ENCODE data around the gene BROX. TPM values are rescaled to one million over a fixed set of nuclear protein-coding genes. Genes with fewer than 3 reads are reported as not detected.
"Not testable (repeated sequence)": the region's sequence is repeated elsewhere in the genome, so short reads cannot be mapped to it uniquely, and the experiment has no call there.

BROX gene
- total RNA-seq, 4 donors from 2014 or later: 48.8 to 95.3 (median 80.4) TPM

DNA sequence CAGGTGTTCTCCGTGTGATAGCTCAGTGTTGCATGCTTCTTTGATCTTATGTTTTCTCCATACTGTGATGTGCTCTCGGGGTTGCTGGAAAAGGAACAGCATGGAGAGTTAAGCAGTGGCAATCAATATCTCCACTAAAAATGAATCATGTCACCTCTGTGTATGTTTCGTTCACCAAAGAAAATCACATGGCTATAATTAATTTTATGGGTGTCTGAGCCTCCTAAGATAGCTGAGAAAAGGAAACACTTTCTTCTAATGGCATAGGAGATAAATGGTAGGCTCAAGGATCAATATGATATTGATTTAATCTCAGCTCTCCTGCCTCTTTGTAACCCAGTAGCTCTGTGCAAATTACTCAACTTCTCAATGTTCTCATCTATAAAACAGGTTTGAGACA, 38.9 kb downstream of the BROX start:
- Histone ChIP-seq H3K36me3 (no peaks in the 10 kb centered on the region), H3K4me3 (replicated peaks in 1 of 3) (no peak overlapping the region), H3K27me3 (no peaks in the 10 kb centered on the region), H3K27ac (no peak overlapping the region), H3K9me3 (no peaks in the 10 kb centered on the region), H3K4me1 (no peaks in the 10 kb centered on the region)
- WGBS, 2 donors: 88% methylated on average over 3 of the region's 3 CpGs
- DNase-seq: no peak
- TF ChIP-seq, protein P1, sequence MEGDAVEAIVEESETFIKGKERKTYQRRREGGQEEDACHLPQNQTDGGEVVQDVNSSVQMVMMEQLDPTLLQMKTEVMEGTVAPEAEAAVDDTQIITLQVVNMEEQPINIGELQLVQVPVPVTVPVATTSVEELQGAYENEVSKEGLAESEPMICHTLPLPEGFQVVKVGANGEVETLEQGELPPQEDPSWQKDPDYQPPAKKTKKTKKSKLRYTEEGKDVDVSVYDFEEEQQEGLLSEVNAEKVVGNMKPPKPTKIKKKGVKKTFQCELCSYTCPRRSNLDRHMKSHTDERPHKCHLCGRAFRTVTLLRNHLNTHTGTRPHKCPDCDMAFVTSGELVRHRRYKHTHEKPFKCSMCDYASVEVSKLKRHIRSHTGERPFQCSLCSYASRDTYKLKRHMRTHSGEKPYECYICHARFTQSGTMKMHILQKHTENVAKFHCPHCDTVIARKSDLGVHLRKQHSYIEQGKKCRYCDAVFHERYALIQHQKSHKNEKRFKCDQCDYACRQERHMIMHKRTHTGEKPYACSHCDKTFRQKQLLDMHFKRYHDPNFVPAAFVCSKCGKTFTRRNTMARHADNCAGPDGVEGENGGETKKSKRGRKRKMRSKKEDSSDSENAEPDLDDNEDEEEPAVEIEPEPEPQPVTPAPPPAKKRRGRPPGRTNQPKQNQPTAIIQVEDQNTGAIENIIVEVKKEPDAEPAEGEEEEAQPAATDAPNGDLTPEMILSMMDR (IDR thresholded peaks at IDR 0.05): no peak
- no peak for TF ChIP-seq POLR2A (IDR thresholded peaks at IDR 0.05)
- intact Hi-C loops (cut with DNase I): no loop called here

DNA sequence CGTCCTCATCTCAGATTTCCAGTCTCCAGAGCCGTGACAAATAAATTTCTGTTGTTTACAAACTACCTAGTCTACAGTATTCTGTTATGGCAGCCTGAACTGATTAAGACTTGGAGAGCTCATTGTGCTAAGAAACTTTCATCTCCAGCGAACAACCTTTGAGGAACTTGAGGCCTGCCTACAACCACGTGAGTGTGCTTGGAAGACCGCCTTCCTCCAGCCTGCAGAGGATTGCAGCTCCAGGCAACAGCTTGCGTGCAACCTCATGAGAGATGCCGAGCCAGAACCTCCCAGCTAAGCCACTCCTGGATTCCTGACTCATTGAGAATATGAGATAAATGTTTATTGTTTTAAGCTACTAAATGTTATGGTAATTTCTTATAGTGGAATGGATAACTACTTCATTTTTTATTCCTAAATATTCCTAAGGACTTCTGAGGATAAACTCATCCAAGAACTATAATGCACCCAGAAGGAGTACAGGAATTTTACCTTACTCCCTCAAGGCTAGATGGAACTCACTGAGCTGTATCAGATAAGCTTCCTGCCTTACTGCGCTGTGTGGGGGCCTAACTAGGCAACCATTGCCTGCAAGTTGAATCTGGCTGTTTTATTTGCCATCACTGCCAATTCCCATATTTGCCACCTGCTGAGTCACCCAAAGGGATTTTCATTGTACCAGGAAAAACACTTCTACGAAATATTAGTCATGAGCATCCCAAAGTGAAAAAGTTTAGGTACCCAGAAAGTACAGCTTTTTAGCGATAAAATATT, 42.2 kb downstream of the BROX start:
- H3K4me1 ChIP-seq: no peaks in the 10 kb centered on the region
- H3K27me3 ChIP-seq: no peaks in the 10 kb centered on the region
- DNase-seq: peak; percentile 34 to 38
- intact Hi-C loops (cut with DNase I): no loop called here
- no peak overlapping the region for H3K4me3 ChIP-seq (replicated peaks in 1 of 3)
- TF ChIP-seq, protein P1 (IDR thresholded peaks at IDR 0.05): no peak
- TF ChIP-seq POLR2A (IDR thresholded peaks at IDR 0.05): no peak
- H3K9me3 ChIP-seq: no peaks in the 10 kb centered on the region
- WGBS, 2 donors: 63 to 69% methylated on average over 10 of the region's 10 CpGs
- no peak overlapping the region for H3K27ac ChIP-seq
- no peaks in the 10 kb centered on the region for H3K36me3 ChIP-seq

DNA sequence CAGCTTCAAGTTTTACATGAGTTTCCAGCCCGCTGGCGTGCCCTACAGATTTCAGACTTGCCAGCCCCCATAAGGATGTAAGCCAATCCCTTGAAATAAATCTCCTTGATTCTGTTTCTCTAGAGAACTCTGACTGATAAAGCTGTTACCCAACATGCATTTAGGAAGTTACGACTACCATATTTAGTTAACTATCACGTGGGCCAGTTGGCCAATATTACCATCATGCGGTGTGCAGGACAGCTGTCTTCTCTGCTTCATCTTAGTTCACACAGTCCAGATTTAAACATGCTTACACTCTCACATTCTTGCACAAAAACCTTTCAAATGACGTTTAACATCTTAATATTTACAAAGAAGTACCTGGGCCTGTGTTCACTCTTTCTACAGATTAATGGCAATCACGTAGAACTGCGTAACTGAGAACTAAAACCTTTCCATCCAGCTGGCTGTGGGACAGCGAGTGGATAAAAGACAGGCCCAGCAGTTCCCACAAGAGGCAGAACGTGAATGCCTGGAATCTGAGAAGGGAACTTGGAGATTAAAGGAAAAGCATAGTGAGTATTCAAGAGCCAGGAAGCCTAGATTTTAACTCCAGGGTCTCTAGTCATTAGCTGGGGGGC, 45.4 kb downstream of the BROX start:
- DNase-seq: no peak
- intact Hi-C loops (cut with DNase I): no loop called here
- 76 to 81% methylated on average over 10 of the region's 10 CpGs for WGBS, 2 donors

DNA sequence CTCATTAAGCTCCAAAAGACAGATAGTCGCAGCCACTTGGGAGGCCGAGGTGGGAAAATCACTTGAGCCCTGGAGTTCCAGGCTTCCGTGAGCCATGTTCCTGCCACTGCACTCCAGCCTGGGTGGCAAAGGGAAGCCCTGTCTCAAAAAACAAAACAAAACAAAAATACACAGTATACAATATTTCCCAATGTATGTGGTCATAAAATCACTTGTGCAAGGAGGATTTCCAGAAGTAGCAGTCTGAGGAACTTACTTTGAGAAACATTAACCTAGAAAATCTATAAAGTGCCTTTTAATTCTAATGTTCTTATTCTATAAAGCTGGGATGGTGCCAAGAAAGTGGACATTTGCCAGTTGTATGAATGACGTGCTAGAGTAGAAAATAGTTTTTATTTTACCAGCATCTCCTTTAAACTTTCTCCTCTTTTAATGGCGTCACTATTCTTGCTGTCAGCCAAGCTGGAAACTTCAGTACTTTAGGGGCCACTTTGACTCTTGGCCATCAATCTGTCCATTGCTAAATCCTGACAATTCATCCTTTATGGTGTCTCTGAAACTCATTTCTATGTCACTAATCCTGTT, 47.2 kb downstream of the BROX start:
- Histone ChIP-seq H3K27me3 (no peaks in the 10 kb centered on the region), H3K4me3 (replicated peaks in 1 of 3) (no peak overlapping the region), H3K4me1 (no peaks in the 10 kb centered on the region), H3K9me3 (no peaks in the 10 kb centered on the region), H3K27ac (no peak overlapping the region), H3K36me3 (no peaks in the 10 kb centered on the region)
- DNase-seq: no peak
- intact Hi-C loops (cut with DNase I): no loop called here
- WGBS, 2 donors: 83 to 86% methylated on average over 5 of the region's 5 CpGs
- TF ChIP-seq POLR2A (IDR thresholded peaks at IDR 0.05): no peak

More for the DNA sequence above, 45.4 kb downstream of the BROX start:
- Histone ChIP-seq H3K27me3 (no peaks in the 10 kb centered on the region), H3K36me3 (no peaks in the 10 kb centered on the region), H3K27ac (no peak overlapping the region), H3K4me3 (replicated peaks in 1 of 3) (no peak overlapping the region), H3K4me1 (no peaks in the 10 kb centered on the region), H3K9me3 (no peaks in the 10 kb centered on the region)
- TF ChIP-seq, protein P1 (IDR thresholded peaks at IDR 0.05): no peak
- TF ChIP-seq POLR2A (IDR thresholded peaks at IDR 0.05): no peak

DNA sequence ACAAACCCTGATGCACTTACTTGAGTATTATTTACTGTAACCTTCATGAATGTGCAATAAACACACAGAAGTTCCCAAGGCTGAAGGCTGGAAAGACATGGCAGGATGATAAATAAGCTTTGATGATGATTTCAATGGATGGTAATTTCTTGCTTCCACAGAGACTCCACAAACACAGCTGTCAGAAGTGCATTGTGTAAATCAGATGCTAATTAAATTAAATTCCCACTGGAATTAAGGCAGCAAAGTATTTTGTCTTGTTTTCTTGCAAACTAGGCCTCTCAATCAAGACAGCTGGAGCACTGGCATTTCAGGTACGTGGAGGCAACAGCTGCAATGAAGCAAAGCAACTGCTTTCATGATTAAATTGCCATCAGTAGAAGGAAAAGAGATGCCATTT, 48.7 kb downstream of the BROX start:
- H3K27me3 ChIP-seq: no peaks in the 10 kb centered on the region
- no peak overlapping the region for H3K4me3 ChIP-seq (replicated peaks in 1 of 3)
- H3K4me1 ChIP-seq: no peaks in the 10 kb centered on the region
- 89 to 94% methylated on average over 1 of the region's 1 CpG for WGBS, 2 donors
- TF ChIP-seq, protein P1 (IDR thresholded peaks at IDR 0.05): no peak
- no peak for TF ChIP-seq POLR2A (IDR thresholded peaks at IDR 0.05)
- intact Hi-C loops (cut with DNase I): no loop called here
- H3K27ac ChIP-seq: no peak overlapping the region
- H3K9me3 ChIP-seq: no peaks in the 10 kb centered on the region
- no peaks in the 10 kb centered on the region for H3K36me3 ChIP-seq
- DNase-seq: no peak

DNA sequence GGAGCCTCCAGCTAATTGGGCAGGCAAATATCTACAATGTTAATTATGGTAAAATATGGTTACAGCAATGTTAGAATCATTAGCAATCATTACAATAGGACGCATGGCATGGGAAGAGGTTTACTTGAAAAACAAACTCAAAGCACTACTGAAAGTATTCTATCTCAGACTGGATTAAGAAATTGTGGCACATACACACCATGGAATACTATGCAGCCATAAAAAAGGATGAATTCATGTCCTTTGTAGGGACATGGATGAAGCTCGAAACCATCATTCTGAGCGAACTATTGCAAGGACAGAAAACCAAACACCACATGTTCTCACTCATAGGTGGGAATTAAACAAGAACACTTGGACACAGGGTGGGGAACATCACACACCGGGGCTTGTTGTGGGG, 49.8 kb downstream of the BROX start:
- H3K27ac ChIP-seq; DNase-seq; H3K9me3 ChIP-seq; intact Hi-C loops (cut with DNase I); H3K4me1 ChIP-seq; H3K27me3 ChIP-seq; H3K36me3 ChIP-seq; H3K4me3 ChIP-seq (replicated peaks in 1 of 3): not testable (repeated sequence)
- WGBS, 2 donors: 48 to 79% methylated on average over 4 of the region's 4 CpGs
